PC-3 (cell line): Measurements from ENCODE around the gene PPIF. TPM values are rescaled to one million over a fixed set of nuclear protein-coding genes. Genes with fewer than 3 reads are reported as not detected.

ENCODE experiments used
- ATAC-seq: fragments of 200-7000 bp; cut with Tn5 transposase; 2 replicates; pipeline ENCODE4 v1.9.1; 2020; ENCODE audit warnings: mild to moderate bottlenecking, moderate library complexity
- BruUV-seq: library from RNA; stranded (reverse); fragments of 400-500 nt; replicated peaks from 2 replicates; lab custom pipeline; 2021; lab: Mats Ljungman, UMichigan
- CTCF ChIA-PET: fragments of 300-600 bp; sonication (Branson Sonifier 250); formaldehyde crosslinking; loops from one replicate; lab custom pipeline; 2022; ENCODE audit warnings: antibody characterized with exemption; lab: Charles Lee
- POLR2A ChIA-PET: fragments of 300-600 bp; sonication (Branson Sonifier 250); formaldehyde crosslinking; loops from one replicate; lab custom pipeline; 2022; ENCODE audit warnings: antibody characterized with exemption; ENCODE audit not compliant: unreplicated experiment; lab: Charles Lee
- DNase-seq: peaks from one replicate; pipeline ENCODE4 v3.0.0-alpha.2; 2015
- H2AFZ ChIP-seq: fragments of 300-600 bp; sonication (generic); 2 replicates; pipeline ENCODE4 v1.6.0; 2016; ENCODE audit warnings: antibody characterized with exemption, low read length
- H3F3A ChIP-seq: fragments of 300-600 bp; sonication (generic); one replicate; pipeline ENCODE4 v1.6.0; 2017; ENCODE audit warnings: antibody characterized with exemption, low read length, control low read depth, mild to moderate bottlenecking; ENCODE audit not compliant: unreplicated experiment
- H3K27ac ChIP-seq: fragments of 300-600 bp; sonication (generic); 2 replicates; pipeline ENCODE4 v1.5.1; 2016; ENCODE audit warnings: mild to moderate bottlenecking, low read length
- H3K27me3 ChIP-seq: fragments of 300-600 bp; sonication (generic); 2 replicates; pipeline ENCODE4 v1.6.1; 2016; ENCODE audit warnings: low read length, mixed read lengths
- H3K36me3 ChIP-seq: fragments of 300-600 bp; sonication (generic); 2 replicates; pipeline ENCODE4 v1.6.1; 2016; ENCODE audit warnings: low read depth, mixed run types, low read length, mixed read lengths
- H3K4me1 ChIP-seq: fragments of 300-600 bp; sonication (generic); 2 replicates; pipeline ENCODE4 v1.5.1; 2016; ENCODE audit warnings: low read length; ENCODE audit not compliant: insufficient read depth
- H3K4me2 ChIP-seq: fragments of 300-600 bp; sonication (generic); 2 replicates; pipeline ENCODE4 v1.6.0; 2016; ENCODE audit warnings: low read length
- H3K4me3 ChIP-seq: fragments of 300-600 bp; sonication (generic); 2 replicates; pipeline ENCODE4 v1.5.1; 2016; ENCODE audit warnings: mild to moderate bottlenecking, low read length, mixed read lengths
- H3K79me2 ChIP-seq: fragments of 300-600 bp; sonication (generic); 2 replicates; pipeline ENCODE4 v1.6.1; 2017; ENCODE audit warnings: low read length, mixed read lengths
- H3K9ac ChIP-seq: fragments of 300-600 bp; sonication (generic); 2 replicates; pipeline ENCODE4 v1.6.0; 2016; ENCODE audit warnings: mild to moderate bottlenecking, low read length
- H3K9me2 ChIP-seq: fragments of 300-600 bp; sonication (generic); replicated peaks from 2 replicates; pipeline ENCODE4 v1.6.1; 2016; ENCODE audit warnings: mixed run types, low read length, mixed read lengths
- H3K9me3 ChIP-seq: fragments of 300-600 bp; sonication (generic); 2 replicates; pipeline ENCODE4 v1.6.1; 2016; ENCODE audit warnings: low read length, mixed read lengths
- H4K20me1 ChIP-seq: fragments of 300-600 bp; sonication (generic); 2 replicates; pipeline ENCODE4 v1.6.1; 2016; ENCODE audit warnings: low read length, mixed read lengths
- EZH2 ChIP-seq: fragments of 300-600 bp; sonication (generic); IDR thresholded peaks from one replicate; pipeline ENCODE4 v1.6.1; 2017; ENCODE audit warnings: antibody characterized with exemption, mild to moderate bottlenecking, low read length; ENCODE audit not compliant: unreplicated experiment
- EZH2phosphoT487 ChIP-seq: fragments of 300-600 bp; sonication (generic); IDR thresholded peaks from 2 replicates; pipeline ENCODE4 v1.6.1; 2018; ENCODE audit warnings: mild to moderate bottlenecking, antibody characterized with exemption, low read length, borderline replicate concordance
- intact Hi-C: fragments of 100-400 bp; cut with micrococcal nuclease; formaldehyde crosslinking; loops from 2 replicates; pipeline ENCODE4 v1.9.0; 2023
- total RNA-seq: library from RNA; depleted of rRNA; stranded (reverse); fragments of >200 nt; gene quantifications from 2 replicates; pipeline ENCODE4 v1.2.3, GENCODE V29; 2014
- TF ChIP-seq, protein P1 (sequence below): fragments of 300-600 bp; sonication (generic); conservative IDR thresholded peaks from 2 replicates; pipeline ENCODE4 v1.5.1; 2017; ENCODE audit warnings: antibody characterized with exemption, low read depth, mild to moderate bottlenecking, low read length

PPIF gene
- total RNA-seq, 1 experiment from 2014 or later, result 381 TPM

DNA sequence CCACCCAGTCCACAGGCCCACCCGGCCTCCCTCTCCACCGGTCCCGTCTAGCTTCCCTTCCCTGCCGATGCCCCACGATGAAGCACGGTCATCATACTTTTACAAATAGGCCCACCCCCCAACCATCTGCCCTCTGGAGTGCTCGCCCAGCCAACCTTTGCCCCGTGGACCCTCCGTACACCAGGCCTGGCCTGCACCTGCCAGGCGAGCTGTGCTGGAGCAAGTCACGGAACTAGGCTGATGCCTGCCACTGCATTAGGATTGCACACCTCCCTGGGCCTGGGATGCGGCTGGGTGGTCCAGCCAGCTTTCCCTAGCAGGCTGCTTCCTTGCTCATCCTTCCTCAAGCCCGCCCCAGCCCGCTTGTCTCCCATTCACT is 44.7 kb downstream of the PPIF start:
- DNase-seq (no peak), ATAC-seq (no peak)
- H3F3A ChIP-seq, result no peaks in the 10 kb centered on the region
- BruUV-seq, result no TSS peak
- H3K4me2 ChIP-seq, result no peak overlapping the region
- no peaks in the 10 kb centered on the region for H3K9me3 ChIP-seq
- intact Hi-C loops, result no loop called here
- H3K9me2 ChIP-seq, result no peaks in the 10 kb centered on the region
- no peak overlapping the region for H3K4me3 ChIP-seq
- no peaks in the 10 kb centered on the region for H3K27me3 ChIP-seq
- no peaks in the 10 kb centered on the region; the same call in 1 of the 2 replicates for H3K36me3 ChIP-seq
- no peak overlapping the region for H3K9ac ChIP-seq
- CTCF ChIA-PET, result no interaction called here
- H4K20me1 ChIP-seq, result no peaks in the 10 kb centered on the region
- no peaks in the 10 kb centered on the region for H3K79me2 ChIP-seq
- H2AFZ ChIP-seq, result no peak overlapping the region
- TF ChIP-seq, protein P1, sequence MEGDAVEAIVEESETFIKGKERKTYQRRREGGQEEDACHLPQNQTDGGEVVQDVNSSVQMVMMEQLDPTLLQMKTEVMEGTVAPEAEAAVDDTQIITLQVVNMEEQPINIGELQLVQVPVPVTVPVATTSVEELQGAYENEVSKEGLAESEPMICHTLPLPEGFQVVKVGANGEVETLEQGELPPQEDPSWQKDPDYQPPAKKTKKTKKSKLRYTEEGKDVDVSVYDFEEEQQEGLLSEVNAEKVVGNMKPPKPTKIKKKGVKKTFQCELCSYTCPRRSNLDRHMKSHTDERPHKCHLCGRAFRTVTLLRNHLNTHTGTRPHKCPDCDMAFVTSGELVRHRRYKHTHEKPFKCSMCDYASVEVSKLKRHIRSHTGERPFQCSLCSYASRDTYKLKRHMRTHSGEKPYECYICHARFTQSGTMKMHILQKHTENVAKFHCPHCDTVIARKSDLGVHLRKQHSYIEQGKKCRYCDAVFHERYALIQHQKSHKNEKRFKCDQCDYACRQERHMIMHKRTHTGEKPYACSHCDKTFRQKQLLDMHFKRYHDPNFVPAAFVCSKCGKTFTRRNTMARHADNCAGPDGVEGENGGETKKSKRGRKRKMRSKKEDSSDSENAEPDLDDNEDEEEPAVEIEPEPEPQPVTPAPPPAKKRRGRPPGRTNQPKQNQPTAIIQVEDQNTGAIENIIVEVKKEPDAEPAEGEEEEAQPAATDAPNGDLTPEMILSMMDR, result no peak
- TF ChIP-seq EZH2phosphoT487 (no peak), EZH2 (no peak)
- H3K27ac ChIP-seq, result no peak overlapping the region
- H3K4me1 ChIP-seq, result no peaks in the 10 kb centered on the region
- POLR2A ChIA-PET, result interaction anchor here (0.6 kb wide), 2 partner anchors 60 to 76 kb away, joined by 3 to 6 read pairs; no protein-coding TSS in a partner anchor

DNA sequence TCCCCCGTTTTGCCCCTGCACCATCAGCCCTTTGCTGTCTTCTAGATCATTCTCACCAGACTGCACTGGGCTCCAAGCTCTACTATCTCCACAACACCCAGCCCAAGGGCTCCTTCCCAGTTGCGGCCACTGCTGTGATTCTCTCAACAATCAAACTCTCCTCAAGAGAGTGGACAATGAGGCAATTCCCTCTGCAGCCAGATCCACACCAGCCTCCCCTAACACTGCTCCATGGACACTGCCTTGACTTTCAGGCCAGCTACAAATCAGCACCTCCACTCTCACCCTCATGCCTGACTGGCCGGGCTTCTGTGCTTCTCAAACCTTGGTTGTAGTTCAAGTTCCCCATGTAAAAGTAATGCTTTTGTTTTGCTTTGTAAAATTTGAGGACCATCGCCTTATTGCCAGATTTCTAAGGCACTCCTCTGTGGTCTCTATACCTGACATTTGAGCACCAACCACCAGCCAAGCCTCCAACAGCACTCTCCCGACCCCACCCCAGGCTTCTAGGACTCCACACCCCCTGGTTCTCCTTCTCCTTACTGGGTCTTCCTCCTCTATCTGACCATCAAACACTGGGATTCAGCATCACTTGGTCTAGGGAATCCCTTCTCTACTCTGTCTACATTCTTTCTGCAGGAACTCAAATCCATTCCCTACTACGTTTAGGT is 45.4 kb downstream of the PPIF start:
- Histone ChIP-seq H3K9me2 (no peaks in the 10 kb centered on the region), H4K20me1 (no peaks in the 10 kb centered on the region), H3K4me3 (no peak overlapping the region), H3K36me3 (no peaks in the 10 kb centered on the region; the same call in 1 of the 2 replicates), H2AFZ (no peak overlapping the region), H3F3A (no peaks in the 10 kb centered on the region), H3K27me3 (no peaks in the 10 kb centered on the region), H3K79me2 (no peaks in the 10 kb centered on the region), H3K9ac (no peak overlapping the region), H3K27ac (no peak overlapping the region), H3K9me3 (no peaks in the 10 kb centered on the region), H3K4me1 (no peaks in the 10 kb centered on the region), H3K4me2 (no peak overlapping the region)
- no TSS peak for BruUV-seq
- TF ChIP-seq EZH2, result no peak
- DNase-seq, result no peak
- ChIA-PET POLR2A (interaction anchor here (0.6 kb wide), 1 partner anchor 60 kb away, joined by 6 read pairs; no protein-coding TSS in a partner anchor), CTCF (no interaction called here)
- intact Hi-C loops, result no loop called here
- no peak for ATAC-seq

DNA sequence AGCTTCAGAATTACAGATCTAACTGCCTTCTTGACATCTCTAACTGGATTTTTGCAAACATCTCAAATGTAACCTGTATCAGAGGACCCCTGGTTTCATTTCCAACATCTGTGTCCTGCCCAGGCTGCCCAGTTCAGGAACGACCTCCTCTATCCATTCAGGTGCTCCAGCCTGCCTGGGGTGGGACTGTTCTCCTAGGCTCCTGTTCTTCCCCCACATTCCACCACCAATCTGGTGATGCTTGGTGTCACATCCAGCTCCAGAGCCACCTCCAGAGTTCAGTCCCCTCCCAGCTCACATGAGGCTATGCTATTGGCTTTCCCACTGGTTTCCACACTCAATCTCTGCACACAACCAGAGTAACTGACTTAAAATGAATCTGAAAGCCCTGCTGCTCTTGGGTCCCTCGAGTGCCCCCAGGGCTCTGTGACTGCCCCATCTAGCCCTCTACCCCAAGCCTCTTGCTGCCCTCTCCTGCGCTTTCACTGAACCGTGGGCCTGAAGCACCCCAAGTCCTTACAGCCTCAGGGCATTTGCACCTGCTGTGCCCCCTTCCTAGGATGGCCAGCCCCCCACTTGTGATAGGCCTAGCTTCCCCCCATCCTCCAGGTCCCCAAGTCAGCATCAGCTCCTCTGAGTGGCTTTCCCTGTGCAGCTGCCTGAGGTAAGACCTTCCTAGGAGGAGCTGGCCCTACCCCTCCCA is 46.1 kb downstream of the PPIF start:
- Histone ChIP-seq H3K4me3 (no peak overlapping the region), H3K4me1 (no peaks in the 10 kb centered on the region), H4K20me1 (no peaks in the 10 kb centered on the region), H3K4me2 (no peak overlapping the region), H3K9ac (no peak overlapping the region), H3K9me2 (no peaks in the 10 kb centered on the region), H3K27ac (no peak overlapping the region), H3K79me2 (no peaks in the 10 kb centered on the region), H3K27me3 (no peaks in the 10 kb centered on the region), H2AFZ (no peak overlapping the region), H3K9me3 (no peaks in the 10 kb centered on the region), H3F3A (no peaks in the 10 kb centered on the region), H3K36me3 (no peaks in the 10 kb centered on the region; the same call in 1 of the 2 replicates)
- DNase-seq (no peak), ATAC-seq (no peak)
- ChIA-PET POLR2A (no interaction called here), CTCF (interaction anchor here (0.7 kb wide), 1 partner anchor 95 kb away, joined by 5 read pairs; no protein-coding TSS in a partner anchor)
- no TSS peak for BruUV-seq
- intact Hi-C loops, result no loop called here
- TF ChIP-seq EZH2phosphoT487, result no peak
- TF ChIP-seq, protein P1, result no peak
- no peak for TF ChIP-seq EZH2
